Measurements from ENCODE around the gene SCLY. TPM values are rescaled to one million over a fixed set of nuclear protein-coding genes. Genes with fewer than 3 reads are reported as not detected.
"Not testable (repeated sequence)": the region's sequence is repeated elsewhere in the genome, so short reads cannot be mapped to it uniquely, and the experiment has no call there.

Gene SCLY
- polyA plus RNA-seq, 3 donors, result 9.5 to 10.6 (median 10.3) TPM

- H3K27me3 Mint-ChIP-seq (ENCODE audit: low read depth in 3 of 3), result no peaks in the 10 kb centered on the region
- H3K4me1 ChIP-seq (ENCODE audit: control insufficient read depth in 1 of 2, insufficient read depth in 2 of 2, low read length in 2 of 2), result peaks cover 0 to under 1% of the 10 kb centered on the region in 2 donors
- H4K20me1 ChIP-seq (ENCODE audit: insufficient read depth, low read length), result peaks cover 6% of the 10 kb centered on the region
- no peak overlapping the region for H3K4me3 Mint-ChIP-seq
- intact Hi-C loops (cut with micrococcal nuclease), result no loop called here
- DNase-seq, result no peak
- no peak overlapping the region for H3K4me3 ChIP-seq (replicated peaks in 1 of 3; ENCODE audit: low read depth in 2 of 3, low read length in 3 of 3)
- no peak for TF ChIP-seq CTCF (IDR thresholded peaks at IDR 0.05)
- no peaks in the 10 kb centered on the region for H3K27me3 ChIP-seq (ENCODE audit: control insufficient read depth in 2 of 2, insufficient read depth in 2 of 2, low read length in 2 of 2)
- no peaks in the 10 kb centered on the region for H3K9me3 ChIP-seq (replicated peaks in 1 of 2; ENCODE audit: control insufficient read depth in 1 of 2, insufficient read depth in 1 of 2, low read length in 2 of 2)
- no peak overlapping the region for H3K27ac ChIP-seq (ENCODE audit: low read depth in 1 of 2, low read length in 2 of 2)
- no peak overlapping the region for H3K4me2 ChIP-seq (replicated peaks; ENCODE audit: extremely low read depth, low read length, poor library complexity, severe bottlenecking)
- no peak overlapping the region for H3K9ac ChIP-seq (ENCODE audit: insufficient read depth, low read length, poor library complexity, severe bottlenecking)
- H2AFZ ChIP-seq (ENCODE audit: insufficient read depth, low read depth, low read length, poor library complexity, severe bottlenecking), result no peak overlapping the region
- no peaks in the 10 kb centered on the region for H3K79me2 ChIP-seq (ENCODE audit: insufficient read depth, low read length)
- peak overlapping the region in 1 of 7 donors; percentile 5 for H3K27ac Mint-ChIP-seq
- H3K9me3 Mint-ChIP-seq, result no peaks in the 10 kb centered on the region
- peaks cover 1% of the 10 kb centered on the region for H3K4me1 Mint-ChIP-seq
- WGBS (ENCODE audit: insufficient coverage), result 72% methylated on average over 3 of the region's 4 CpGs
- peaks cover 82 to 90% of the 10 kb centered on the region in 2 donors for H3K36me3 Mint-ChIP-seq
- H3K36me3 ChIP-seq (replicated peaks in 1 of 2; ENCODE audit: control insufficient read depth in 1 of 2, insufficient read depth in 2 of 2, low read length in 2 of 2), result peaks cover 73 to 92% of the 10 kb centered on the region in 2 donors
Observed at GRCh38 chr2:238032755-238033337, 28.0 kb upstream of the SCLY start.

- H4K20me1 ChIP-seq (ENCODE audit: insufficient read depth, low read length); H3K27ac Mint-ChIP-seq; H3K9ac ChIP-seq (ENCODE audit: insufficient read depth, low read length, poor library complexity, severe bottlenecking); DNase-seq; H3K9me3 Mint-ChIP-seq; H3K27me3 ChIP-seq (ENCODE audit: control insufficient read depth in 2 of 2, insufficient read depth in 2 of 2, low read length in 2 of 2); H3K4me1 Mint-ChIP-seq; H3K27me3 Mint-ChIP-seq (ENCODE audit: low read depth in 3 of 3); H2AFZ ChIP-seq (ENCODE audit: insufficient read depth, low read depth, low read length, poor library complexity, severe bottlenecking); H3K4me2 ChIP-seq (replicated peaks; ENCODE audit: extremely low read depth, low read length, poor library complexity, severe bottlenecking); H3K27ac ChIP-seq (ENCODE audit: low read depth in 1 of 2, low read length in 2 of 2); intact Hi-C loops (cut with micrococcal nuclease); H3K4me3 Mint-ChIP-seq; H3K4me3 ChIP-seq (replicated peaks in 1 of 3; ENCODE audit: low read depth in 2 of 3, low read length in 3 of 3); H3K4me1 ChIP-seq (ENCODE audit: control insufficient read depth in 1 of 2, insufficient read depth in 2 of 2, low read length in 2 of 2); H3K9me3 ChIP-seq (replicated peaks in 1 of 2; ENCODE audit: control insufficient read depth in 1 of 2, insufficient read depth in 1 of 2, low read length in 2 of 2); H3K79me2 ChIP-seq (ENCODE audit: insufficient read depth, low read length): not testable (repeated sequence)
- H3K36me3 ChIP-seq (replicated peaks in 1 of 2; ENCODE audit: control insufficient read depth in 1 of 2, insufficient read depth in 2 of 2, low read length in 2 of 2), result peaks cover 80 to 96% of the 10 kb centered on the region in 2 donors
- 96% methylated on average over 5 of the region's 9 CpGs for WGBS (ENCODE audit: insufficient coverage)
- H3K36me3 Mint-ChIP-seq, result peaks cover 85 to 94% of the 10 kb centered on the region in 2 donors
Observed at GRCh38 chr2:238033991-238034390, 26.8 kb upstream of the SCLY start.
